ENCODE data around the gene ARHGAP44.

Gene ARHGAP44

GRCh38 chr17:12899604-12900003, 110.3 kb downstream of the ARHGAP44 start:
- DNase-seq: no peak

DNA sequence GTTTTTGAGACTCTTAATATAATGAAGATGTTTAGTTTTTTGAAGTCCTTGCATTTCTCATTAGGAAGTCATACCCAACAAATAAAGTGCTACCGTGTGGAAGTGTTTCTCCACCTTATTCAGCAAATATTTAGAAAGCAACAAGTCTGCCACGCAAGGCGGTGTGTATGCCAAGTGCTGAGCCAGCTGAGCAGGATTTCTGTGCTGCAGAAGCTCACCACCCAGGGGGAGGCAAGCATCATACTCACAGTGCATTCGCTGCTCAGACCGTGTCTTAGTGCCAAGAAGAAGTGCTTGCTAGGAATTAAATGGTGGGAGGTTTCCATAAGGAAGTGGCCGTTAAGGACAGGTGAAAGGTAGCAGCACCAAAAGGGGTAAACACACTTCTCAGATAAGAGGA, 111.2 kb downstream of the ARHGAP44 start:
- no peak for DNase-seq

GRCh38 chr17:12902046-12902445, 112.7 kb downstream of the ARHGAP44 start:
- DNase-seq: no peak

GRCh38 chr17:12907477-12907876, 118.2 kb downstream of the ARHGAP44 start:
- DNase-seq: no peak

- no peak for DNase-seq
Observed at GRCh38 chr17:12909046-12909445, 119.7 kb downstream of the ARHGAP44 start.

DNA sequence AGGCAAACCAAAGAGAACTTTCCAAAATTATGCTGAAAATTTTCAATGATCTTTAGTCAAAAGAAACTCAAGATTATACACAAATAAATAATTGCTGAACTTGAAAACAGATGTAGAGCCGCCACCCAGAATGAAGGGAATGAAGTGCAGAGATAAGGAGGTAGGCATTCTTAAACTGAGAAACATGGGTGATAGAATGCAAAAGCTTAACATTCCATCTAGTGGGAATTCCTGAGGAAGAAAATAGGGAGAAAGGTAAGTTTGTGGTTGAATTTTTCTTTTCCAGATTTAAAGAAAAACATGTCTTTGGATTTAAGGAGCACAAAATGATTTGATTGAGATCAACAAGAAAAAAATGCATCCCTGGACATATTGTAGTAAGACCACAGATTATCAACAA, 120.2 kb downstream of the ARHGAP44 start:
- no peak for DNase-seq

DNA sequence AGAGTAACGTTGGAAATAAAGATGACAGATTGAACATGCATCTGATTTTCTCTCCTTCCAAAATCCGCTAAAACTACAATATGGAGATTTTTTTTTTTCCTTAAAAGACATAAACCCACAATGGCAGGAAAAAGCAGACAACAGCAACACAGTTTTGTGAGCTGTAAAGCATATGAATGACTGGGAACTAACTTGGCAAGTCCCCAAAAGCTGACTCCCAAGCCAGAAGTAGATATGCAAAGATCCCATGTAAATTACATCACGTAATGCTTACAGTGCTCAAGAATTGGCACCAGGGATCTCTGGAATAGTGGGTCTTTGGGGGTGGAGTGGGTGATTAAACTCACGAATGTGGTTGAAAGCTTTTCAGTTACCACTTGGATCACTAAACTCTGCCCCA, 121.9 kb downstream of the ARHGAP44 start:
- no peak for DNase-seq

DNA sequence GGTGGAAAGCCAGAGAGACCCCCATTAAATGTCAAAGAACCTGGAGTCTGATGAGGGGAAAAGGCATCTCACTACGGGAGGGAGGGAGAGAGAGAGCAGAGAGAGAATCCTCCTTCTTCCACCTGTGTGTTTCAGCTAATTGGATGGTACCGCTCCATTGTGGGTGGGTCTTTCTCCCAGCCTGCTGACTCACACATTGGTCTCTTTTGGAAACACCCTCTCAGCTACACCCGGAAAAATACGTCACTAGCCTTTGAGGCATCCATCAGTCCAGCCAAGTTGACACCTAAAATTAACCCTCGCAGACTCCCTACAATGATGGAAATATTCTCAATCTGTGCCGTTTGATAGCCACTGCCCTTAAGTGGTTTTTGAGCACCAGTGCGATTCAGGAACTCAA, 128.1 kb downstream of the ARHGAP44 start:
- no peak for DNase-seq

DNA sequence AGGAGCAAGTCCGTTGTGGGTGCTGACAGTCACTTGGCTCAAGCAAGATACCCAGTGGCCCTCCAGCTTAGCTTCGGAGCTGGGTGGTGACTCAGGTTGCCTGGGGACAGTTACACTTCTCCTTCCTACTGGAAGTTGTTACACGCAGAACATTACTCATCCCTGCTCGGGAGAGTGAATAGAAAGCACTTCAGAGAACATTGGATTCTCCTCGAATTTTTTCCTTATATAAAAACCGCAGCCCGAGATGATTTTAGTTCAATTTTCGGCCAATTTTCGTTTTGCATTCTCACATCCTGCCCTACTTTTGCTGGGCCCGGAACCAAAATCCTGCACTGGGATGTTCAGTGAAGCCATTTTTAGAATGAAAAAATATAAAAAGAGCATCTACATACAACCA, 128.8 kb downstream of the ARHGAP44 start:
- no peak for DNase-seq

- no peak for DNase-seq
Observed at GRCh38 chr17:12922120-12922519, 132.8 kb downstream of the ARHGAP44 start.

DNA sequence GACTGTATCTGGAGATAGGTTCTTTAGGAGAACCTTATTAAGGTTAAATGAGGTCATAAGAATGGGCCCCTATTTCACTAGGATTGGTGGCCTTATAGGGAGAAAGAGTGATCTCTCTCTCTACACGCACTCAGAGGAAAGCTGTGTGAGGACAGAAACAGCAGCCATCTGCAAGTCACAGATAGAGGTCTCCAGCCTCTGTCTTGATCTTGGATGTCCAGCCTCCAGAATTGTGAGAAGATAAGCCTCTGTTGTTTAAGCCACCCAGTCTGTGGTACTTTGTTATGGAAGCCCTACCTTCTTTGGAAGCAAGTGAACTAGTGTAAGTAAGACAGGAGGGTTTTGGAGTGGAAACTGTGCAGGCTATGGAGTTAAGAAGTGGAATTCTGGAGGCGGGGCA, 135.3 kb downstream of the ARHGAP44 start:
- DNase-seq: no peak

GRCh38 chr17:12927001-12927400, 137.7 kb downstream of the ARHGAP44 start:
- no peak for DNase-seq

DNA sequence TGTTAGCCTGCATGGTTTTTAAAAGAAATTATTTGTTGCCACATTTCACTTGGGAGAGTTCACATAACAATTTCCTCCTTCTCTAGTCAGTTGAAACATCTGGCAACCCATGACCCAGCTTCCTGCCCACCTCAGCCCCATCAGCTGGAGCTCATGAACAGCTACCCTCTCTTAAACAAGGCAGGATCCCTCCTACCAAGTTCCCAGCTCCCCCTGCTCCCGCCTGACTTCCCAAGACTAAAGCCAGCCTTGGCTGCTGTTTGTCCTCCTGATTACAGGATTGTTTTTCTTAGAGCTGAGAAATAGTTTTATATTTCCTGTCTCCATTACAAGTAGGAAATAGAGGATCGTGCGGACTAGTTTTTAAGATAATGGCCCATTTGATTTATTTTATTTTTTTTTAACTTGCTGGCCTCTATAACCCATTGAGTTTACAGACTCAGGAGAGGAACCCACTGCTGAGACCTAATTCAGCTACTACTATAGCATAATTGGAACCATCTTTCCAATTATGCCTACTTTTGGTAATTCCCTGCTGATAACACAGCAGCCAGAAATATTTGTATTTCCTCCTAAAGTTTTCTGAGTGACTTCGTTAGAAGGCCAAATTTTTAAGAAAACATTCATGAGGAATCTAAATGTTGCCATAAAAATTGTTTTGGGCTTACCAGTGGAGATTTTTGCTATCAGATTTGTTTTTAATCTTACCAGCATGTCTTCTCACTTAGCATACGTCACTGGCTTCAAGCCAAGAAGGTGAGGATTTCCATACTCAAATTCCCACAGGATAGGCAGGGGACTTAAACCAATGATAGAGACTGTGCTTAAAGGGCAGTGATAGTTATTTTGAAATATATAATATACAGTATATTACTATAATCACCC, 138.5 kb downstream of the ARHGAP44 start:
- DNase-seq: no peak

- DNase-seq: no peak
Observed at GRCh38 chr17:12928736-12929135, 139.4 kb downstream of the ARHGAP44 start.

DNA sequence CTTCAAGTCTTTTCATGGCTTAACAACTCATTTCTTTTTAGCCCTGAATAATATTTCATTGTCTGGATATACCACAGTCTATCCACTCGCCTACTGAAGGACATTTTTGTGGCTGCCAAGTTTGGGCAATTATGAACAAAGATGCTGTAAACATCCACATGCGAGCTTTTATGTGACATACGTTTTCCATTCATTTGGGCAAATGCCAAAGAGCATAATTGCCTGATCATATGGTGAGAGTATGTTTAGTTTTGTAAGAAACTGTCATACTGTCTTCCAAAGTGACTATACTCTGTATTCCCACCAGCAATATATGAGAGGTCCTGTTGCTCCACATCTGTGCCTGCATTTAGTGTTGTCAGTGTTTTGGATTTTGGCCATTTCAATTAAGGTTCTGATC, 147.2 kb downstream of the ARHGAP44 start:
- no peak for DNase-seq

GRCh38 chr17:12940699-12941098, 151.4 kb downstream of the ARHGAP44 start:
- DNase-seq: no peak

DNA sequence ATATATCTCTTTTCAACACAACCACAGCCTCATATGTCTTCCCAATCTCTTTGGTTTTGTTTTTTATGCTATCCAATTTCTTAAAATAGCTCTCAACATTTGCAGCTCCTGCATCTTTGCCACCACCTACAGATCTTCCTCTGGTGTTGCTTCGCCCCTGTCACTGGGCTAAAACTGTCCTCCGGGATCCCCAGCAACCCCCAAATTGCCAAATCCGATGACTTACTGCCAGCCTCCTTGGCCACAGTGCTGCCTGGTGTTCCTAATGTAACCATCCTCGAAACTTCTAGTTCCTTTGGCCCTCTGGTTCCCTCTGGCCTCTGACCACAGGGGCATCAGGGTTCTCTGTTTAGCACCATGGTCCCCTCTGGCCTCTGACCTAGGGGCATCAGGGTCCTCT, 157.7 kb downstream of the ARHGAP44 start:
- no peak for DNase-seq

- DNase-seq: no peak
Observed at GRCh38 chr17:12952012-12952411, 162.7 kb downstream of the ARHGAP44 start.

DNA sequence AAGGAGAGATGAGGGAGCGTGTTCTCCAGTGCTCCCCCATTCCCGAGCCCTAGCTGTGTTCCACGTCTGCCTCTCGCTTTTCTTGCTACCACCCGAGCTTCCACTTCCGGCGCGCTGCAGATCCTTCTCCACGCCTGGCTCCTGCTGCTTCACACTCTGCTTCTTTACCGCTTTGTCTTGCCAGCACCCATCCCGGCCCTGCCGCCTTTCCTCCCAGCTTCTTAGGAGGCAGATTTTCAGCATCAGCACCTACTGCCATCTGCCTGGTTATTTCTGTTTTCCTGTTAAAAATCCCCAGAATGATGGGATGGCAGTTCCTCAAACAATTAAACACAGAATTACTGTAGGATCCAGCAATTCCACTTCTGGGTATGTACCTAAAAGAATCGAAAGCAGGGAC, 163.9 kb downstream of the ARHGAP44 start:
- no peak for DNase-seq

- DNase-seq: no peak
Observed at GRCh38 chr17:12955521-12955920, 166.2 kb downstream of the ARHGAP44 start.

- no peak for DNase-seq
Observed at GRCh38 chr17:12958786-12959185, 169.5 kb downstream of the ARHGAP44 start.

DNA sequence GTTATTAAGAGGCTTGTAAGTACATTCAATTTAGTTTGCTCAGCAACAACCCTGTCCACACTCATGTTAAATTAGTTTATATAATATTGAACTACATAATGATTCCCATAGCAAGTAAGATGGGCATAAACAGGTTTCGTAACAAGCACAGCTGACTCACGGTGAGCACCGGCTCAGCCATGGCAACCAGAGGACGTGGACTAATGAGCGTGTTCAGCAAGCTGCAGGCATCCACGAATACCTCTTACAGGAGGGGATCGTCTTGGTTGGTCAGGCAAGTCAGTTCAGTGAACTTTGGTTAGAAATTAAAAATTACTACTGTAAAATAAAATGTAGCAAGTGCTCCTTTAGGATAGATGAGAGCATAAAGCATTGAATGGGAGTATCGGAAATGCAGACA, 170.1 kb downstream of the ARHGAP44 start:
- no peak for DNase-seq

- DNase-seq: no peak
Observed at GRCh38 chr17:12961655-12962054, 172.4 kb downstream of the ARHGAP44 start.

GRCh38 chr17:12963505-12963904, 174.2 kb downstream of the ARHGAP44 start:
- DNase-seq: no peak

DNA sequence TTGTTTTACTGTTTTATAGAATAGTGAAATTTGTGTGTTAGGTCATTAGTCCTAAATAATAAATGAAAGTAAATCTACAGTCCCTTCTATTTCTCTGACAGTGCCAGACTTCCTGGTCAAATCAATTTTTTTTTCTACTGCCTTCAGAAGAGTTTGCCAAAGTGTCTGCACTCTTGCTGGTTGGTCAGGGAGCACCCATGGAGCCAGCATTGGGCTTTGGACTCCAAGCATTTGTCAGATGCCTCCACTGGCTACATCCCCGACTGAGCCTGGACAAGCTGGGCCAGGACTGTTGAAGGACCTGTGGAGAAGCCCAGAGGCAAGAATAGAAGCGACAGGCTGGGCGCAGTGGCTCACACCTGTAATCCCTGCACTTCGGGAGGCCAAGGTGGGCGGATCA, 174.9 kb downstream of the ARHGAP44 start:
- DNase-seq: no peak
